ENCODE measurements around the gene SH3GL2. TPM values are rescaled to one million over a fixed set of nuclear protein-coding genes. Genes with fewer than 3 reads are reported as not detected.

The SH3GL2 gene
- total and polyA plus RNA-seq, 4 donors, result 0.06 to 0.08 TPM; not detected in 2

DNA sequence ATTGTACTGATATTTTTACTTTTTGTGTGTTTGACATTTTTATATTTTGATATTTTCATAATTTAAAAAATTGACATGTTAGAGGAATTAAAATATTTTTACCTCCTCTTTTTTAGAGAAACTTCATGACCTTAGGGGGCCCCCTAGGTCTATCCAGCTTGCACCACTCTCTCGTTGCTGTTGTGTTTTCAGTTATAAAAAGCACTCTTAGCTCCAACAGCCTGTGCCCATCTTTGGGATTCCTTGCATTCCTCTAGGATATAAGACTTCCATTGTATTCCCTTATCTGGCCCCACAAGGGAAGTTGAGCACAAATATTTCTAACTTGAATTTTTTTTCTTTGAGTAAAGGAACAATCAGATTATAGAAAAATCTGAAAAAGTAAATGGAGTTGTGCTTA is 245.3 kb downstream of the SH3GL2 start:
- TF ChIP-seq JUND (IDR thresholded peaks at IDR 0.05), result no peak
- no peak for TF ChIP-seq FOXA1 (IDR thresholded peaks at IDR 0.05)
- TF ChIP-seq, protein P1, sequence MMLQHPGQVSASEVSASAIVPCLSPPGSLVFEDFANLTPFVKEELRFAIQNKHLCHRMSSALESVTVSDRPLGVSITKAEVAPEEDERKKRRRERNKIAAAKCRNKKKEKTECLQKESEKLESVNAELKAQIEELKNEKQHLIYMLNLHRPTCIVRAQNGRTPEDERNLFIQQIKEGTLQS (IDR thresholded peaks at IDR 0.05), result no peak
- no peak for TF ChIP-seq TAF1 (conservative IDR thresholded peaks at IDR 0.05)
- TF ChIP-seq, protein P2, sequence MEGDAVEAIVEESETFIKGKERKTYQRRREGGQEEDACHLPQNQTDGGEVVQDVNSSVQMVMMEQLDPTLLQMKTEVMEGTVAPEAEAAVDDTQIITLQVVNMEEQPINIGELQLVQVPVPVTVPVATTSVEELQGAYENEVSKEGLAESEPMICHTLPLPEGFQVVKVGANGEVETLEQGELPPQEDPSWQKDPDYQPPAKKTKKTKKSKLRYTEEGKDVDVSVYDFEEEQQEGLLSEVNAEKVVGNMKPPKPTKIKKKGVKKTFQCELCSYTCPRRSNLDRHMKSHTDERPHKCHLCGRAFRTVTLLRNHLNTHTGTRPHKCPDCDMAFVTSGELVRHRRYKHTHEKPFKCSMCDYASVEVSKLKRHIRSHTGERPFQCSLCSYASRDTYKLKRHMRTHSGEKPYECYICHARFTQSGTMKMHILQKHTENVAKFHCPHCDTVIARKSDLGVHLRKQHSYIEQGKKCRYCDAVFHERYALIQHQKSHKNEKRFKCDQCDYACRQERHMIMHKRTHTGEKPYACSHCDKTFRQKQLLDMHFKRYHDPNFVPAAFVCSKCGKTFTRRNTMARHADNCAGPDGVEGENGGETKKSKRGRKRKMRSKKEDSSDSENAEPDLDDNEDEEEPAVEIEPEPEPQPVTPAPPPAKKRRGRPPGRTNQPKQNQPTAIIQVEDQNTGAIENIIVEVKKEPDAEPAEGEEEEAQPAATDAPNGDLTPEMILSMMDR (IDR thresholded peaks at IDR 0.05; ENCODE audit: low read depth, low read length, missing input control), result no peak
- TF ChIP-seq HNF4G (IDR thresholded peaks at IDR 0.05), result no peak
- TF ChIP-seq SP1 (IDR thresholded peaks at IDR 0.05), result no peak
- TF ChIP-seq EGR1 (IDR thresholded peaks at IDR 0.05; ENCODE audit: low read depth in 2 of 2), result no peak
- no peak for TF ChIP-seq RXRA (IDR thresholded peaks at IDR 0.05)
- TF ChIP-seq RAD21 (IDR thresholded peaks at IDR 0.05), result no peak
- TF ChIP-seq GABPA (IDR thresholded peaks at IDR 0.05 in 1 of 2, conservative IDR thresholded peaks at IDR 0.05 in 1 of 2), result no peak
- TF ChIP-seq FOXA2 (IDR thresholded peaks at IDR 0.05), result no peak
- TF ChIP-seq, protein P3, sequence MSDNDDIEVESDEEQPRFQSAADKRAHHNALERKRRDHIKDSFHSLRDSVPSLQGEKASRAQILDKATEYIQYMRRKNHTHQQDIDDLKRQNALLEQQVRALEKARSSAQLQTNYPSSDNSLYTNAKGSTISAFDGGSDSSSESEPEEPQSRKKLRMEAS (IDR thresholded peaks at IDR 0.05), result no peak
- Histone ChIP-seq H3K4me1 (ENCODE audit: control insufficient read depth in 4 of 4, insufficient read depth in 4 of 4, low read length in 3 of 4) (no peaks in the 10 kb centered on the region), H3K4me3 (ENCODE audit: low read depth in 1 of 3, low read length in 3 of 3) (no peak overlapping the region), H3K36me3 (ENCODE audit: control insufficient read depth in 4 of 4, insufficient read depth in 3 of 4, low read depth in 1 of 4, low read length in 3 of 4) (no peaks in the 10 kb centered on the region), H3K9ac (ENCODE audit: low read depth in 1 of 2, low read length in 2 of 2) (no peak overlapping the region), H3K27me3 (ENCODE audit: control insufficient read depth in 4 of 4, insufficient read depth in 4 of 4, low read length in 3 of 4) (no peaks in the 10 kb centered on the region), H3K27ac (ENCODE audit: low read depth in 1 of 2, low read length in 2 of 2) (no peak overlapping the region), H3K9me3 (ENCODE audit: control insufficient read depth in 4 of 4, low read length in 3 of 4) (no peaks in the 10 kb centered on the region)
- 7% methylated on average over 1 of the region's 1 CpG for WGBS
- no peak for DNase-seq (ENCODE audit: low spot score)

DNA sequence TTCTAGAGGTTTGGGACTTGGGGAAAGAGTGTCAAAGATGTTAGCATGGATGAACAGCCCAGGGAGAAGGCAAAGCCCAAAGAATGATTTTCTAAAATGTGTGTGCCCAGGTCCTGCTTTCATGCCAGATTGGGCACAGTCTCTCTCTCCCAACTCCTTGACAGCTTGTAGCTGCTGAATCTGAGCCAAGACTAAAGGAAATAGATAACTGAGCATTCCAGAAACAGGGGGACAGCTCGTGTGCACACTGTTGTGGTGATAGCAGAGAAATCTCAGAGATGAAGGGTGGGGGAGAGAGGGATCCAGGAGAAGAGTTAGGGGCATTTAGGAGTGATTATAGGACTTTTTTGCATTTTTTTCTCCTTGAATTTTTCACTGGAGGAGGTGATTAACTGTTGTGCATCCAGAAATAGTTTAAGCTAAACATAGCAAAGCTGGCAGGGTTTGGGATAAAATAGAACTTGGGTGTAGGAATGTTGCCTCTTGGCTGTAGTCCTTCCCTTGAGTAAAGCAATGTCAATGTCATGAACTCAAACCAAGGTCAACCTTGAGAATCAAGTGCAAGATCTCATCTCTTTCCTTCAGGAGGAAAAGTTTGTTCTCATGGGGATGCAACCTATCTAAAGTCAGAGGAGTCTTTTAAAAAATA is 245.9 kb downstream of the SH3GL2 start:
- Histone ChIP-seq H3K27ac (ENCODE audit: low read depth in 1 of 2, low read length in 2 of 2) (no peak overlapping the region), H3K27me3 (ENCODE audit: control insufficient read depth in 4 of 4, insufficient read depth in 4 of 4, low read length in 3 of 4) (no peaks in the 10 kb centered on the region), H3K9ac (ENCODE audit: low read depth in 1 of 2, low read length in 2 of 2) (no peak overlapping the region), H3K4me3 (ENCODE audit: low read depth in 1 of 3, low read length in 3 of 3) (no peak overlapping the region), H3K4me1 (ENCODE audit: control insufficient read depth in 4 of 4, insufficient read depth in 4 of 4, low read length in 3 of 4) (no peaks in the 10 kb centered on the region), H3K9me3 (ENCODE audit: control insufficient read depth in 4 of 4, low read length in 3 of 4) (no peaks in the 10 kb centered on the region), H3K36me3 (ENCODE audit: control insufficient read depth in 4 of 4, insufficient read depth in 3 of 4, low read depth in 1 of 4, low read length in 3 of 4) (no peaks in the 10 kb centered on the region)
- TF ChIP-seq FOXA2 (IDR thresholded peaks at IDR 0.05) (no peak), RXRA (IDR thresholded peaks at IDR 0.05) (no peak), HNF4G (IDR thresholded peaks at IDR 0.05) (no peak), JUND (IDR thresholded peaks at IDR 0.05) (no peak), RAD21 (IDR thresholded peaks at IDR 0.05) (no peak), EGR1 (IDR thresholded peaks at IDR 0.05; ENCODE audit: low read depth in 2 of 2) (no peak), SP1 (IDR thresholded peaks at IDR 0.05) (no peak), FOXA1 (IDR thresholded peaks at IDR 0.05) (no peak), TAF1 (conservative IDR thresholded peaks at IDR 0.05) (no peak), NR2F2 (IDR thresholded peaks at IDR 0.05) (no peak)
- TF ChIP-seq, protein P4, sequence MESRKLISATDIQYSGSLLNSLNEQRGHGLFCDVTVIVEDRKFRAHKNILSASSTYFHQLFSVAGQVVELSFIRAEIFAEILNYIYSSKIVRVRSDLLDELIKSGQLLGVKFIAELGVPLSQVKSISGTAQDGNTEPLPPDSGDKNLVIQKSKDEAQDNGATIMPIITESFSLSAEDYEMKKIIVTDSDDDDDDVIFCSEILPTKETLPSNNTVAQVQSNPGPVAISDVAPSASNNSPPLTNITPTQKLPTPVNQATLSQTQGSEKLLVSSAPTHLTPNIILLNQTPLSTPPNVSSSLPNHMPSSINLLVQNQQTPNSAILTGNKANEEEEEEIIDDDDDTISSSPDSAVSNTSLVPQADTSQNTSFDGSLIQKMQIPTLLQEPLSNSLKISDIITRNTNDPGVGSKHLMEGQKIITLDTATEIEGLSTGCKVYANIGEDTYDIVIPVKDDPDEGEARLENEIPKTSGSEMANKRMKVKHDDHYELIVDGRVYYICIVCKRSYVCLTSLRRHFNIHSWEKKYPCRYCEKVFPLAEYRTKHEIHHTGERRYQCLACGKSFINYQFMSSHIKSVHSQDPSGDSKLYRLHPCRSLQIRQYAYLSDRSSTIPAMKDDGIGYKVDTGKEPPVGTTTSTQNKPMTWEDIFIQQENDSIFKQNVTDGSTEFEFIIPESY (IDR thresholded peaks at IDR 0.05), result no peak
- TF ChIP-seq, protein P1 (IDR thresholded peaks at IDR 0.05), result no peak
- TF ChIP-seq, protein P5, sequence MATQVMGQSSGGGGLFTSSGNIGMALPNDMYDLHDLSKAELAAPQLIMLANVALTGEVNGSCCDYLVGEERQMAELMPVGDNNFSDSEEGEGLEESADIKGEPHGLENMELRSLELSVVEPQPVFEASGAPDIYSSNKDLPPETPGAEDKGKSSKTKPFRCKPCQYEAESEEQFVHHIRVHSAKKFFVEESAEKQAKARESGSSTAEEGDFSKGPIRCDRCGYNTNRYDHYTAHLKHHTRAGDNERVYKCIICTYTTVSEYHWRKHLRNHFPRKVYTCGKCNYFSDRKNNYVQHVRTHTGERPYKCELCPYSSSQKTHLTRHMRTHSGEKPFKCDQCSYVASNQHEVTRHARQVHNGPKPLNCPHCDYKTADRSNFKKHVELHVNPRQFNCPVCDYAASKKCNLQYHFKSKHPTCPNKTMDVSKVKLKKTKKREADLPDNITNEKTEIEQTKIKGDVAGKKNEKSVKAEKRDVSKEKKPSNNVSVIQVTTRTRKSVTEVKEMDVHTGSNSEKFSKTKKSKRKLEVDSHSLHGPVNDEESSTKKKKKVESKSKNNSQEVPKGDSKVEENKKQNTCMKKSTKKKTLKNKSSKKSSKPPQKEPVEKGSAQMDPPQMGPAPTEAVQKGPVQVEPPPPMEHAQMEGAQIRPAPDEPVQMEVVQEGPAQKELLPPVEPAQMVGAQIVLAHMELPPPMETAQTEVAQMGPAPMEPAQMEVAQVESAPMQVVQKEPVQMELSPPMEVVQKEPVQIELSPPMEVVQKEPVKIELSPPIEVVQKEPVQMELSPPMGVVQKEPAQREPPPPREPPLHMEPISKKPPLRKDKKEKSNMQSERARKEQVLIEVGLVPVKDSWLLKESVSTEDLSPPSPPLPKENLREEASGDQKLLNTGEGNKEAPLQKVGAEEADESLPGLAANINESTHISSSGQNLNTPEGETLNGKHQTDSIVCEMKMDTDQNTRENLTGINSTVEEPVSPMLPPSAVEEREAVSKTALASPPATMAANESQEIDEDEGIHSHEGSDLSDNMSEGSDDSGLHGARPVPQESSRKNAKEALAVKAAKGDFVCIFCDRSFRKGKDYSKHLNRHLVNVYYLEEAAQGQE (IDR thresholded peaks at IDR 0.05), result no peak
- TF ChIP-seq, protein P2 (IDR thresholded peaks at IDR 0.05; ENCODE audit: low read depth, low read length, missing input control), result no peak
- TF ChIP-seq, protein P3 (IDR thresholded peaks at IDR 0.05), result no peak
- 7% methylated on average over 1 of the region's 1 CpG for WGBS
- no peak for DNase-seq (ENCODE audit: low spot score)

Data from liver (tissue), 9 donors.